ENCODE results near the gene ARHGEF4. TPM values are rescaled to one million over a fixed set of nuclear protein-coding genes. Genes with fewer than 3 reads are reported as not detected.
A peak's percentile ranks its signal among the peaks of the same experiment; 100 is the strongest.

ARHGEF4 gene
- total and polyA plus RNA-seq, 2 experiments from 2014 or later = 4.6 to 16.6 TPM

DNA sequence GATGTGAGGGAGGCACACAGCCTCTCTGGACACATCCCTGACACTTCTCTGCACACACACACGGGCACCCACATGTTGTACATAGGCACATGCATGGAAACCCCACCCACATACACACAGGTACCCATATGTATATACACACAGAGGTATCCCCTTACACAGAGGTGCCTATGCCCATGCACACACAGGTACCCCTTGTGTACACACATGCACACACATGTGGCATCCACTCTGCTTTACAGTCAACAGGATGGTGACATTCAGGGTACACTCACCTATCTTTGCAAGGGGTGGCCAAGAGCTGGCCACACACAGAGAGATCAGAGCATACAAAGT lies 197.0 kb downstream of the ARHGEF4 start (continued):
- TF ChIP-seq, protein P1, sequence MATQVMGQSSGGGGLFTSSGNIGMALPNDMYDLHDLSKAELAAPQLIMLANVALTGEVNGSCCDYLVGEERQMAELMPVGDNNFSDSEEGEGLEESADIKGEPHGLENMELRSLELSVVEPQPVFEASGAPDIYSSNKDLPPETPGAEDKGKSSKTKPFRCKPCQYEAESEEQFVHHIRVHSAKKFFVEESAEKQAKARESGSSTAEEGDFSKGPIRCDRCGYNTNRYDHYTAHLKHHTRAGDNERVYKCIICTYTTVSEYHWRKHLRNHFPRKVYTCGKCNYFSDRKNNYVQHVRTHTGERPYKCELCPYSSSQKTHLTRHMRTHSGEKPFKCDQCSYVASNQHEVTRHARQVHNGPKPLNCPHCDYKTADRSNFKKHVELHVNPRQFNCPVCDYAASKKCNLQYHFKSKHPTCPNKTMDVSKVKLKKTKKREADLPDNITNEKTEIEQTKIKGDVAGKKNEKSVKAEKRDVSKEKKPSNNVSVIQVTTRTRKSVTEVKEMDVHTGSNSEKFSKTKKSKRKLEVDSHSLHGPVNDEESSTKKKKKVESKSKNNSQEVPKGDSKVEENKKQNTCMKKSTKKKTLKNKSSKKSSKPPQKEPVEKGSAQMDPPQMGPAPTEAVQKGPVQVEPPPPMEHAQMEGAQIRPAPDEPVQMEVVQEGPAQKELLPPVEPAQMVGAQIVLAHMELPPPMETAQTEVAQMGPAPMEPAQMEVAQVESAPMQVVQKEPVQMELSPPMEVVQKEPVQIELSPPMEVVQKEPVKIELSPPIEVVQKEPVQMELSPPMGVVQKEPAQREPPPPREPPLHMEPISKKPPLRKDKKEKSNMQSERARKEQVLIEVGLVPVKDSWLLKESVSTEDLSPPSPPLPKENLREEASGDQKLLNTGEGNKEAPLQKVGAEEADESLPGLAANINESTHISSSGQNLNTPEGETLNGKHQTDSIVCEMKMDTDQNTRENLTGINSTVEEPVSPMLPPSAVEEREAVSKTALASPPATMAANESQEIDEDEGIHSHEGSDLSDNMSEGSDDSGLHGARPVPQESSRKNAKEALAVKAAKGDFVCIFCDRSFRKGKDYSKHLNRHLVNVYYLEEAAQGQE (IDR thresholded peaks at IDR 0.05; ENCODE audit: unreplicated experiment) = no peak
- TF ChIP-seq, protein P2, sequence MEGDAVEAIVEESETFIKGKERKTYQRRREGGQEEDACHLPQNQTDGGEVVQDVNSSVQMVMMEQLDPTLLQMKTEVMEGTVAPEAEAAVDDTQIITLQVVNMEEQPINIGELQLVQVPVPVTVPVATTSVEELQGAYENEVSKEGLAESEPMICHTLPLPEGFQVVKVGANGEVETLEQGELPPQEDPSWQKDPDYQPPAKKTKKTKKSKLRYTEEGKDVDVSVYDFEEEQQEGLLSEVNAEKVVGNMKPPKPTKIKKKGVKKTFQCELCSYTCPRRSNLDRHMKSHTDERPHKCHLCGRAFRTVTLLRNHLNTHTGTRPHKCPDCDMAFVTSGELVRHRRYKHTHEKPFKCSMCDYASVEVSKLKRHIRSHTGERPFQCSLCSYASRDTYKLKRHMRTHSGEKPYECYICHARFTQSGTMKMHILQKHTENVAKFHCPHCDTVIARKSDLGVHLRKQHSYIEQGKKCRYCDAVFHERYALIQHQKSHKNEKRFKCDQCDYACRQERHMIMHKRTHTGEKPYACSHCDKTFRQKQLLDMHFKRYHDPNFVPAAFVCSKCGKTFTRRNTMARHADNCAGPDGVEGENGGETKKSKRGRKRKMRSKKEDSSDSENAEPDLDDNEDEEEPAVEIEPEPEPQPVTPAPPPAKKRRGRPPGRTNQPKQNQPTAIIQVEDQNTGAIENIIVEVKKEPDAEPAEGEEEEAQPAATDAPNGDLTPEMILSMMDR (conservative IDR thresholded peaks at IDR 0.05; ENCODE audit: low read depth in 2 of 2) = no peak
- TF ChIP-seq CREB1 (CRISPR knock-in tag; IDR thresholded peaks at IDR 0.05; ENCODE audit: low read depth) (no peak), JUNB (IDR thresholded peaks at IDR 0.05; ENCODE audit: unreplicated experiment) (no peak), POLR2AphosphoS5 (IDR thresholded peaks at IDR 0.05; ENCODE audit: low read depth) (no peak), EZH2 (IDR thresholded peaks at IDR 0.05; ENCODE audit: low read depth, unreplicated experiment) (no peak), ZNF331 (CRISPR knock-in tag; IDR thresholded peaks at IDR 0.05; ENCODE audit: low read depth) (no peak), EZH2phosphoT487 (IDR thresholded peaks at IDR 0.05; ENCODE audit: unreplicated experiment) (no peak)

DNA sequence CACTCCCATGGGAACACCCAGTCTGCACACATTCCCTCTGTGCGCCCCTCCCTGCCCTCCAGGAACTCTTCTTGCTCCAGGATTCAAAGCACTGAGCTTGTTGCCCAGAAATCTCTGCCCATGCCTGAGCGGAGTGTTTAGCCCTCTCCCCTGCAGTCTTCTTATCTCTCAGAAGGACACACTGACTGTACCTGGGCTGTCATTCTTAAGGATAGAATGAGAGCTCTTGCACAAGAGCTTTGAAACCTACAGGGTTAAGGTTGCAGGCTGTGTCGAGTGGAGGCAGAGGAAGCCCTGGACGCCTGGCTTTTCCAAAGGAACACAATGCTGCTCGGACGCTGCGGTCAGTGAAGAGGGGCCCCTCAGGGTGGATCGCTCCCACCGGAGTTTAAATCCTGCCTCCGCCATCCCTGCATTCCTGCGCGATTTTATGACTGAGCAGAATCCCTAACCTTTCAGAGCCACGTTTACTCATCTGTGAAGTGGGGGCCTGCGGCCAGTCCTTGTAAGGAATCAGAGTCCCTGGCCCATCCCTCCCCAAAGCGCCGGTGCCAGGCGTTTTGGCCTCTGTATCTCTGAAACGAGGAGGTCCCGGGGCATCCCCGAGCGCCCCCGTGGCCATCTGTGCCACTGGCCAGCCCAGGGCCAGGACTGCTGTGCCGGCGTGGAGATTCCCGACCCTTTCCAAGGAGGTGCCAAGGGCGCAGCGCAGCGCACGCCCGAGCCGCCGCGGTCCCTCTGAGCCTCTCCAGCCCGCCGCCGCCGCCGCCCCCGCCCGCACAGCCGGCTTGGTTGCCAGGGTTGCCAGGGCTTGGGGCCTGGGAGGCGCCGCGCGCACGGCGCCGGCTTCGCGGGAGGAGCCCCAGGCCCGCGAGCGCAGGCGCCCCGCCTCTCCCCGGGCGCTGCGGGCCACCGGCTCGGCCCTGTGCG lies 197.7 kb downstream of the ARHGEF4 start:
- Histone ChIP-seq H3F3A (replicated peaks; ENCODE audit: low read depth) (no peaks in the 10 kb centered on the region), H3K4me1 (ENCODE audit: insufficient read depth) (peaks cover 6% of the 10 kb centered on the region; the same call in 1 of the 2 replicates), H3K27ac (ENCODE audit: low read depth) (no peak overlapping the region), H3K9me2 (ENCODE audit: insufficient read depth) (no peaks in the 10 kb centered on the region), H4K20me1 (replicated peaks; ENCODE audit: insufficient read depth) (no peaks in the 10 kb centered on the region), H3K4me3 (peak overlapping the region; percentile 78), H3K4me2 (peak overlapping the region; percentile 96), H3K27me3 (ENCODE audit: insufficient read depth) (peaks cover 29% of the 10 kb centered on the region), H3K36me3 (ENCODE audit: insufficient read depth) (no peaks in the 10 kb centered on the region), H3K79me2 (replicated peaks; ENCODE audit: insufficient read depth) (no peaks in the 10 kb centered on the region), H2AFZ (peak overlapping the region; percentile 91)
- peak; percentile 74 for ATAC-seq
- H3K9me3 Mint-ChIP-seq = no peaks in the 10 kb centered on the region
- no peak overlapping the region for H3K27ac Mint-ChIP-seq
- no peaks in the 10 kb centered on the region for H3K36me3 Mint-ChIP-seq (ENCODE audit: low read depth)
- peak; percentile 72 for DNase-seq (ENCODE audit: low spot score)
- peaks cover 41% of the 10 kb centered on the region for H3K27me3 Mint-ChIP-seq (ENCODE audit: insufficient read depth, low read depth, poor library complexity)
- H3K4me1 Mint-ChIP-seq = peaks cover 3% of the 10 kb centered on the region; the same call in 1 of the 3 replicates
- peak overlapping the region; percentile 66 for H3K4me3 Mint-ChIP-seq
- TF ChIP-seq, protein P2 (conservative IDR thresholded peaks at IDR 0.05; ENCODE audit: low read depth in 2 of 2) = no peak
- TF ChIP-seq ZNF114 (CRISPR knock-in tag; IDR thresholded peaks at IDR 0.05) = no peak
- no peak for TF ChIP-seq JUNB (IDR thresholded peaks at IDR 0.05; ENCODE audit: unreplicated experiment)
- TF ChIP-seq ZNF331 (CRISPR knock-in tag; IDR thresholded peaks at IDR 0.05; ENCODE audit: low read depth) = no peak
- TF ChIP-seq, protein P1 (IDR thresholded peaks at IDR 0.05; ENCODE audit: unreplicated experiment) = no peak
- TF ChIP-seq, protein P3, sequence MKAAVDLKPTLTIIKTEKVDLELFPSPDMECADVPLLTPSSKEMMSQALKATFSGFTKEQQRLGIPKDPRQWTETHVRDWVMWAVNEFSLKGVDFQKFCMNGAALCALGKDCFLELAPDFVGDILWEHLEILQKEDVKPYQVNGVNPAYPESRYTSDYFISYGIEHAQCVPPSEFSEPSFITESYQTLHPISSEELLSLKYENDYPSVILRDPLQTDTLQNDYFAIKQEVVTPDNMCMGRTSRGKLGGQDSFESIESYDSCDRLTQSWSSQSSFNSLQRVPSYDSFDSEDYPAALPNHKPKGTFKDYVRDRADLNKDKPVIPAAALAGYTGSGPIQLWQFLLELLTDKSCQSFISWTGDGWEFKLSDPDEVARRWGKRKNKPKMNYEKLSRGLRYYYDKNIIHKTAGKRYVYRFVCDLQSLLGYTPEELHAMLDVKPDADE (IDR thresholded peaks at IDR 0.05) = no peak
- no peak for TF ChIP-seq CREB1 (CRISPR knock-in tag; IDR thresholded peaks at IDR 0.05; ENCODE audit: low read depth)
- no peak for TF ChIP-seq POLR2AphosphoS5 (IDR thresholded peaks at IDR 0.05; ENCODE audit: low read depth)
- TF ChIP-seq EZH2phosphoT487 (IDR thresholded peaks at IDR 0.05; ENCODE audit: unreplicated experiment) = no peak
- no peak for TF ChIP-seq NANOG (IDR thresholded peaks at IDR 0.05; ENCODE audit: borderline replicate concordance)

All from GM23338 (cell line).